ENCODE results near the gene NOL11.

GRCh38 chr17:67765623-67766022, 47.9 kb downstream of the NOL11 start:
- TF ChIP-seq POLR2A (IDR thresholded peaks at IDR 0.05) (no peak), CTCF (IDR thresholded peaks at IDR 0.05) (no peak)

Data from heart left ventricle (tissue), 13 donors.